Neuron (in vitro differentiated cells): ENCODE measurements around the gene KCNH6.

Source experiments
- H2AFZ ChIP-seq: one replicate; pipeline ENCODE4 v1.6.1; 2013; ENCODE audit warnings: low read depth, mild to moderate bottlenecking, inconsistent platforms, low read length, moderate library complexity
- H3K27me3 ChIP-seq: one replicate; pipeline ENCODE4 v1.6.1; 2013; ENCODE audit warnings: low read length; ENCODE audit not compliant: insufficient read depth
- H3K36me3 ChIP-seq: one replicate; pipeline ENCODE4 v1.6.1; 2013; ENCODE audit warnings: low read length; ENCODE audit not compliant: insufficient read depth
- H3K4me1 ChIP-seq: one replicate; pipeline ENCODE4 v1.6.1; 2013; ENCODE audit warnings: low read length; ENCODE audit not compliant: insufficient read depth
- H3K4me3 ChIP-seq: 2 replicates; pipeline ENCODE4 v1.5.1; 2013; ENCODE audit warnings: mild to moderate bottlenecking, low read length, moderate library complexity
- H3K9me3 ChIP-seq: one replicate; pipeline ENCODE4 v1.6.1; 2013; ENCODE audit warnings: low read length

KCNH6 gene

DNA sequence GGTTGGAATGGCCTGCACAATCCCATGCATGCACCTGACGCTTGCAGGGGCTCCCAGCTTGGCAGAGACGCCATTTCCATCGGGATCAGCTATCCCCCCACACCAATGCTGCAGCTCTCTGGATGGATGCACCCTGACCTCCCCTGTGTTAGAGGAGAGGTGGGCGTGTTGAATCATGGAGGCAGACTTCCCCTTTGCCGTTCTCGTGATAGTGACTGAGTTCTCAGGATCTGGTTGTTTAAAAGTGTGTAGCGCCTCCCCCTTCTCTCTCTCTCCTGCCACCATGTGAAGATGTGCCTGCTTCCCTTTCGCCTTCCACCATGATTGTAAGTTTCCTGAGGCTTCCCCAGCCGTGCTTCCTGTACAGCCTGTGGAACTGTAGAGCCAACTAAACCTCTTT is 17.8 kb upstream of the KCNH6 start:
- no peak overlapping the region for H3K4me3 ChIP-seq
- no peaks in the 10 kb centered on the region for H3K36me3 ChIP-seq
- H3K9me3 ChIP-seq: peaks cover 4% of the 10 kb centered on the region
- peaks cover 11% of the 10 kb centered on the region for H3K4me1 ChIP-seq
- H2AFZ ChIP-seq: no peak overlapping the region
- peaks cover 8% of the 10 kb centered on the region for H3K27me3 ChIP-seq

GRCh38 chr17:63506627-63507026 is 16.5 kb upstream of the KCNH6 start:
- Histone ChIP-seq H3K4me3 (no peak overlapping the region), H3K4me1 (peaks cover 11% of the 10 kb centered on the region), H3K36me3 (no peaks in the 10 kb centered on the region), H2AFZ (no peak overlapping the region), H3K27me3 (peaks cover 16% of the 10 kb centered on the region), H3K9me3 (peaks cover 5% of the 10 kb centered on the region)

DNA sequence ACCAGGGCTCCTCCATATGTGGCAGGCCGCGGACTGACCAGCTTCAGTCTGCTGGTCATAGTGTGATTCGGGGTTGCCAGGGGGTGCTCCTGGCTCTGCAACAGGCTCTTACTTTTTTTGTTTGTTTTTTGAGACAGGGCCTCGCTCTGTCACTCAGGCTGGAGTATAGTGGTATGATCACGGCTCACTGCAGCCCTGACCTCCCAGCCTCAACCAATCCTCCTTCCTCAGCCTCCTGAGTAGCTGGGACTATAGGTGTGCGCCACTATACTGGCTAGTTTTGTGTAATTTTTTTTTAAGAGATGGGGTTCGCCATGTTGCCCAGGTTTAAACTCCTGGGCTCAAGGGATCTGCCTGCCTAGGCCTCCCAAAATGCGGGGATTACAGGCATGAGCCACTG is 11.8 kb upstream of the KCNH6 start:
- H3K4me3 ChIP-seq: no peak overlapping the region
- no peaks in the 10 kb centered on the region for H3K4me1 ChIP-seq
- peaks cover 3% of the 10 kb centered on the region for H3K9me3 ChIP-seq
- H3K36me3 ChIP-seq: no peaks in the 10 kb centered on the region
- peaks cover 21% of the 10 kb centered on the region for H3K27me3 ChIP-seq
- H2AFZ ChIP-seq: no peak overlapping the region

GRCh38 chr17:63512388-63512787 is 10.8 kb upstream of the KCNH6 start:
- Histone ChIP-seq H3K4me3 (no peak overlapping the region), H3K36me3 (no peaks in the 10 kb centered on the region), H3K9me3 (peaks cover 3% of the 10 kb centered on the region), H3K4me1 (no peaks in the 10 kb centered on the region), H2AFZ (no peak overlapping the region), H3K27me3 (peaks cover 21% of the 10 kb centered on the region)

- no peak overlapping the region for H3K4me3 ChIP-seq
- no peaks in the 10 kb centered on the region for H3K36me3 ChIP-seq
- H2AFZ ChIP-seq: no peak overlapping the region
- H3K4me1 ChIP-seq: no peaks in the 10 kb centered on the region
- H3K27me3 ChIP-seq: peaks cover 21% of the 10 kb centered on the region
- peaks cover 3% of the 10 kb centered on the region for H3K9me3 ChIP-seq
Observed at GRCh38 chr17:63512896-63513644, 10.1 kb upstream of the KCNH6 start.

- H2AFZ ChIP-seq: no peak overlapping the region
- H3K4me3 ChIP-seq: no peak overlapping the region
- H3K27me3 ChIP-seq: peaks cover 21% of the 10 kb centered on the region
- H3K9me3 ChIP-seq: peaks cover 3% of the 10 kb centered on the region
- no peaks in the 10 kb centered on the region for H3K4me1 ChIP-seq
- H3K36me3 ChIP-seq: no peaks in the 10 kb centered on the region
Observed at GRCh38 chr17:63514477-63514876, 8.7 kb upstream of the KCNH6 start.

GRCh38 chr17:63514974-63515373 is 8.2 kb upstream of the KCNH6 start:
- H3K4me1 ChIP-seq: no peaks in the 10 kb centered on the region
- peaks cover 3% of the 10 kb centered on the region for H3K9me3 ChIP-seq
- no peak overlapping the region for H2AFZ ChIP-seq
- H3K4me3 ChIP-seq: no peak overlapping the region
- no peaks in the 10 kb centered on the region for H3K36me3 ChIP-seq
- peaks cover 21% of the 10 kb centered on the region for H3K27me3 ChIP-seq

DNA sequence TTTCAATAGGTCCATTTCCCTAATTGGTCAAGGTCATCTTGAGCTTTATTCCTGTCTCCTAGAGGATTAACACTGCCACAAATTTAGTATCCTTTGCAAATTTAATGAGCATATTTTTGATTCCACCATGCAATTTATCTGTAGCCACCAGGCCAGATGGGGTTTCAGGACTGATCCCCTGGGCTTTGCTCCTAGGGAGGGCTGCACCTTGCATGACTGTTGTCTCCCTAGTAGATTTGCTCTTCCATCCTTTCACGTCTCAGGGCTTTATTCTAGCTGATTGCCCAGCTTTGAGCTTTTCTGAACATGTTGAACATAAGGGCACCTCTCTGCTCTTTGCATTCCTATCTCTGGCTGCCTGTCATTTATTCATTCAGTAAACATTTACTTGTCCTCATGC is 7.7 kb upstream of the KCNH6 start:
- no peaks in the 10 kb centered on the region for H3K4me1 ChIP-seq
- H2AFZ ChIP-seq: no peak overlapping the region
- H3K4me3 ChIP-seq: no peak overlapping the region
- H3K27me3 ChIP-seq: peaks cover 16% of the 10 kb centered on the region
- H3K36me3 ChIP-seq: no peaks in the 10 kb centered on the region
- H3K9me3 ChIP-seq: no peaks in the 10 kb centered on the region

- Histone ChIP-seq H3K4me1 (no peaks in the 10 kb centered on the region), H3K36me3 (no peaks in the 10 kb centered on the region), H3K4me3 (no peak overlapping the region), H3K27me3 (peaks cover 12% of the 10 kb centered on the region), H3K9me3 (no peaks in the 10 kb centered on the region), H2AFZ (no peak overlapping the region)
Observed at GRCh38 chr17:63516910-63517824, 6.0 kb upstream of the KCNH6 start.

DNA sequence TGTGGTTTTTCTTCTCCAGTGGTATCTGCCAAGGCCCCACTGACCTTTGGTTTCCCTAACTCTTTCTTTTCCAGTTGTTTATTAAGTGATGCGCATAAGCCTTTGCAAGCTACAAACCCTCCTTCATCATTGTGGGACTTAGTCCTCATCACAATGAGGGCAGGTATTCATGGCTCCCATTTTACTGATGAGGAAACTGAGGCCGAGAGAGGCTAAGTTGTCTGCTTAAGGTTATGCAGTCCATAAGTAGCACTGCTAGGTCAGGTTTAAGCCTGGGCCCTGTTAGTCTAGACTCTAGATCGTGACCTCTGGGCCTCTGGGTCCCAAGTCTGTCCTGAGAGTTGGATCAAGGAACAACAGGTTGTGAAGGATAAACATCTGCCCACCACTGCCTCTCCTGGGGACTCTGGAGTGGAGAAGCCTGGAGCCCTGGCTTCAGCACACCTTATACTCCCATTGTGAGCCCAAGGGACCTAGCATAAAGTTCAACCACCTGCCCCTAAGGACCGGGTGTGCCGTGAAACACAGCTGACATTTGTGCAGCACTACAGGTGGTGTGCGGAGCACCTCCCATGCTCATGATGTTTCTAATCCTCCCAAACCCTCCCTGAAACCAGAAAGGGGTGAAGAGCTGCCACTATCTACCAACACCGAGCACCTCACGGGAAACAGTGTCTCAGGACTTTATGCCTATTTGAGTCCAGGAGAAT is 5.2 kb upstream of the KCNH6 start:
- Histone ChIP-seq H3K9me3 (no peaks in the 10 kb centered on the region), H3K4me3 (no peak overlapping the region), H3K27me3 (peaks cover 12% of the 10 kb centered on the region), H2AFZ (no peak overlapping the region), H3K4me1 (no peaks in the 10 kb centered on the region), H3K36me3 (no peaks in the 10 kb centered on the region)

DNA sequence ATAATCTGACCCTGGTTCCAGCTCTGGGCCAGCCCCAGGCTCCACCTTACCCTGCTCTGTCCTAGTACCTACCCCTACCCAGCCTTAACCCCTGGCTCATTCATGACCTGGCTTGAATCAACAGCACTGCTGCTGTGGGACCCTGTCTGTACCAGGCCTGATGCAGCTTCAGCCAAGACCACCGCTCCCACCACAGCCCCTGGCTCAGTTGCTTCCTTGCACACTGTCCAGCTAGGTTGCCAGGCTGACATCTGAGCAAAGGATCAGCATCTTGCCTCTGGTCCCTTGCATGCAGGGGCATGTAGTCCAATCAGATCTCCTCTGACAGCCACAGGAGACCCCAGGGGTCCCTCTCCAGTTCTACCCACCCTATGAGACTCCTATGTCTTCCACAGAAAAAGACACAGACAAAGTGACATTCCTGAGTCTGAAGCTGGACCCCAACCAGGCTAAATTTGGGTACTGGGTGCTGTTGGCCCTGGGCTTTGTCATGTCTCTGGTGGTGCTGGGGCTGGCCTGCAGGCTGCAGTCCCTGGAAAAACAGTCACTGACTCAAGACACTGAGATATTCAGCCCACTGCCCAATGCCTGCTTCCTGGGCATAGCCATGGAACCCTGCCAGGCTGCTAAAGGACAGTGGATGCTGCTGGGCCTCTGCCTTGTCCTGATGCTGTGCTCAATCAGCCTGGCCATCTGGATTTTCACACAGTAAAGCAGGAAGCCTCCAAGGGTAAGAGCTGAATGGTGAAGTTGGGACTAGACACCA is 3.9 kb upstream of the KCNH6 start:
- no peaks in the 10 kb centered on the region for H3K36me3 ChIP-seq
- peaks cover 14% of the 10 kb centered on the region for H3K27me3 ChIP-seq
- no peak overlapping the region for H3K4me3 ChIP-seq
- peaks cover 3% of the 10 kb centered on the region for H3K4me1 ChIP-seq
- no peak overlapping the region for H2AFZ ChIP-seq
- H3K9me3 ChIP-seq: no peaks in the 10 kb centered on the region

- Histone ChIP-seq H2AFZ (no peak overlapping the region), H3K4me1 (peaks cover 3% of the 10 kb centered on the region), H3K4me3 (no peak overlapping the region), H3K9me3 (no peaks in the 10 kb centered on the region), H3K36me3 (no peaks in the 10 kb centered on the region), H3K27me3 (peaks cover 9% of the 10 kb centered on the region)
Observed at GRCh38 chr17:63519972-63520882, 2.9 kb upstream of the KCNH6 start.
